ENCODE results near the gene SYK.

DNA sequence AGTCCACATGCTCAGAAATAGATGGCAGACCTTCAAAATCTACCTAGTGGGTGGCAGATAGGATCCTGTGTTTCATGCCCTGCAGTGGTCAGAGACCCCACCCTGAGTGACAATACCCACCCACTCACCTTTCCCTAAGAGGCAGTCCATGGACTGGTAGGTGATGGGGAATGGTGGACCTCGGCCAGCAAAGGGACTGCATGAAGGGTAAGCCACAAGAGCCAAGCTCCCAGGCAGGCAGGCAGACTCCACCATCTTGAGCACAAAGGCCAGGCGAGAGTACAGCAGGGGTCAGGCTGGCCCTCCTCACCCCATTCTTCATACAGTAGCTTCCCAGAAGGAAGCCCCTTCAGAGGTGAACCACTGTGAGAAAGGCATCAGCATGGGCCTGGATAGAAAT is 78.4 kb downstream of the SYK start:
- TF ChIP-seq CTCF (IDR thresholded peaks at IDR 0.05) (no peak), EZH2 (IDR thresholded peaks at IDR 0.05; ENCODE audit: borderline replicate concordance, insufficient read depth, low read depth, low read length, poor library complexity, severe bottlenecking) (no peak)

Data from B cell (primary cell).